Chondrocyte (in vitro differentiated cells): Measurements from ENCODE around the gene TMEM253. TPM values are rescaled to one million over a fixed set of nuclear protein-coding genes. Genes with fewer than 3 reads are reported as not detected.

Source experiments
- DNase-seq: peaks from one replicate; pipeline ENCODE4 v3.0.0; 2021; ENCODE audit warnings: mixed read lengths, low spot score
- H3K27ac Mint-ChIP-seq: one replicate; pipeline ENCODE4 v1.8.0; 2021; ENCODE audit warnings: mild to moderate bottlenecking, moderate library complexity, mixed read lengths; ENCODE audit not compliant: unreplicated experiment
- H3K27me3 Mint-ChIP-seq: 2 replicates; pipeline ENCODE4 v1.8.0; 2021; ENCODE audit warnings: low read depth, mixed read lengths
- H3K36me3 Mint-ChIP-seq: 2 replicates; pipeline ENCODE4 v1.8.0; 2021; ENCODE audit warnings: low read depth, mixed read lengths
- H3K4me1 Mint-ChIP-seq: 2 replicates; pipeline ENCODE4 v1.8.0; 2021; ENCODE audit warnings: low read depth, mild to moderate bottlenecking, mixed read lengths
- H3K4me3 Mint-ChIP-seq: one replicate; pipeline ENCODE4 v1.8.0; 2021; ENCODE audit warnings: mild to moderate bottlenecking, moderate library complexity, mixed read lengths; ENCODE audit not compliant: unreplicated experiment
- H3K9me3 Mint-ChIP-seq: 2 replicates; pipeline ENCODE4 v1.8.0; 2021; ENCODE audit warnings: low read depth, mixed read lengths
- total RNA-seq: library from RNA; stranded (reverse); gene quantifications from 3 replicates; pipeline ENCODE4 v1.2.1, GENCODE V29; 2021
- TF ChIP-seq, protein P1 (sequence below): fragments of 200-600 bp; sonication (generic); IDR thresholded peaks from 2 replicates; pipeline ENCODE4 v1.5.0; 2021; ENCODE audit warnings: antibody characterized with exemption, mild to moderate bottlenecking, moderate library complexity

The TMEM253 gene
- total RNA-seq, 1 donor from 2014 or later: 1.1 TPM

DNA sequence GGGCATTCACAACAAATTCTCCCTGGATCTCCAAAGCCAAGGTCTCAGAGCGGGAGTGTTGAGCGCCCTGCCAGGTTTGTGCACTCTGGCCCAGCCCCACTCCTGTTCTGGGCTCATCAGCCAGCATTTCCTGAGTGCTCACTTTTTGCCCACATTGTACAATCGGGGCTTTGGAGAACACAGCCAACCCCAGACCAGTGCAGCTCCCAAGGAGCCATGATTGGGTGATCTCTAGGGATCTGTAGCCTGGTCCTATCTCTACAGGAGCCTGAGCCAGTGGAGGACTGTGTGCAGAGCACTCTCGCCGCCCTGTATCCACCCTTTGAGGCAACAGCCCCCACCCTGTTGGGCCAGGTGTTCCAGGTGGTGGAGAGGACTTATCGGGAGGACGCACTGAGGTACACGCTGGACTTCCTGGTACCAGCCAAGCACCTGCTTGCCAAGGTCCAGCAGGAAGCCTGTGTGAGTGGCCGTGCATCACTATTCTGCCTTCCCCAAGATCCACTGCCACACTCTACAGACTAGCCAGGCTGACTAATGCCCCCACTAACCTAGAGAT, 28.0 kb upstream of the TMEM253 start:
- Mint-ChIP-seq H3K27ac (peak overlapping the region; percentile 98), H3K4me1 (peaks cover 43% of the 10 kb centered on the region), H3K27me3 (no peaks in the 10 kb centered on the region), H3K4me3 (peak overlapping the region; percentile 90), H3K9me3 (no peaks in the 10 kb centered on the region), H3K36me3 (peaks cover 30% of the 10 kb centered on the region)
- TF ChIP-seq, protein P1, sequence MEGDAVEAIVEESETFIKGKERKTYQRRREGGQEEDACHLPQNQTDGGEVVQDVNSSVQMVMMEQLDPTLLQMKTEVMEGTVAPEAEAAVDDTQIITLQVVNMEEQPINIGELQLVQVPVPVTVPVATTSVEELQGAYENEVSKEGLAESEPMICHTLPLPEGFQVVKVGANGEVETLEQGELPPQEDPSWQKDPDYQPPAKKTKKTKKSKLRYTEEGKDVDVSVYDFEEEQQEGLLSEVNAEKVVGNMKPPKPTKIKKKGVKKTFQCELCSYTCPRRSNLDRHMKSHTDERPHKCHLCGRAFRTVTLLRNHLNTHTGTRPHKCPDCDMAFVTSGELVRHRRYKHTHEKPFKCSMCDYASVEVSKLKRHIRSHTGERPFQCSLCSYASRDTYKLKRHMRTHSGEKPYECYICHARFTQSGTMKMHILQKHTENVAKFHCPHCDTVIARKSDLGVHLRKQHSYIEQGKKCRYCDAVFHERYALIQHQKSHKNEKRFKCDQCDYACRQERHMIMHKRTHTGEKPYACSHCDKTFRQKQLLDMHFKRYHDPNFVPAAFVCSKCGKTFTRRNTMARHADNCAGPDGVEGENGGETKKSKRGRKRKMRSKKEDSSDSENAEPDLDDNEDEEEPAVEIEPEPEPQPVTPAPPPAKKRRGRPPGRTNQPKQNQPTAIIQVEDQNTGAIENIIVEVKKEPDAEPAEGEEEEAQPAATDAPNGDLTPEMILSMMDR: no peak
- no peak for DNase-seq

GRCh38 chr14:21073921-21074320, 26.9 kb upstream of the TMEM253 start:
- Mint-ChIP-seq H3K4me1 (peaks cover 35% of the 10 kb centered on the region), H3K36me3 (peaks cover 37% of the 10 kb centered on the region), H3K4me3 (no peak overlapping the region), H3K27me3 (no peaks in the 10 kb centered on the region), H3K27ac (no peak overlapping the region), H3K9me3 (no peaks in the 10 kb centered on the region)
- DNase-seq: no peak
- TF ChIP-seq, protein P1: no peak

GRCh38 chr14:21074398-21075272, 26.2 kb upstream of the TMEM253 start:
- no peak for DNase-seq
- no peaks in the 10 kb centered on the region for H3K9me3 Mint-ChIP-seq
- H3K27ac Mint-ChIP-seq: no peak overlapping the region
- TF ChIP-seq, protein P1: no peak
- no peak overlapping the region for H3K4me3 Mint-ChIP-seq
- peaks cover 28% of the 10 kb centered on the region for H3K4me1 Mint-ChIP-seq
- peaks cover 41% of the 10 kb centered on the region for H3K36me3 Mint-ChIP-seq
- H3K27me3 Mint-ChIP-seq: no peaks in the 10 kb centered on the region

- H3K27me3 Mint-ChIP-seq: no peaks in the 10 kb centered on the region
- no peak overlapping the region for H3K4me3 Mint-ChIP-seq
- no peaks in the 10 kb centered on the region for H3K9me3 Mint-ChIP-seq
- peaks cover 26% of the 10 kb centered on the region for H3K4me1 Mint-ChIP-seq
- peaks cover 45% of the 10 kb centered on the region for H3K36me3 Mint-ChIP-seq
- H3K27ac Mint-ChIP-seq: no peak overlapping the region
- TF ChIP-seq, protein P1: no peak
- no peak for DNase-seq
These were observed 25.0 kb upstream of the TMEM253 start for GRCh38 chr14:21075719-21076437.

- H3K4me1 Mint-ChIP-seq: peaks cover 14% of the 10 kb centered on the region
- peaks cover 50% of the 10 kb centered on the region for H3K36me3 Mint-ChIP-seq
- DNase-seq: no peak
- H3K4me3 Mint-ChIP-seq: no peak overlapping the region
- H3K9me3 Mint-ChIP-seq: no peaks in the 10 kb centered on the region
- no peaks in the 10 kb centered on the region for H3K27me3 Mint-ChIP-seq
- H3K27ac Mint-ChIP-seq: peak overlapping the region; percentile 49
- TF ChIP-seq, protein P1: no peak
These were observed 23.2 kb upstream of the TMEM253 start for GRCh38 chr14:21077672-21078071.
